LNCaP clone FGC (cell line): ENCODE results near the gene AGAP2.

Source experiments
- DNase-seq: peaks from one replicate; pipeline ENCODE4 v3.0.0-alpha.2; 2011; ENCODE audit warnings: low read depth
- H3K4me3 ChIP-seq: 2 replicates; pipeline ENCODE4 v1.5.1; 2011; ENCODE audit warnings: mild to moderate bottlenecking, low read depth, low read length, control low read depth
- TF ChIP-seq, protein P1 (sequence below): IDR thresholded peaks from 2 replicates; pipeline ENCODE4 v1.5.1; 2012; ENCODE audit warnings: mild to moderate bottlenecking; ENCODE audit not compliant: control insufficient read depth, insufficient read depth; ENCODE audit errors: extremely low read depth

Gene AGAP2

DNA sequence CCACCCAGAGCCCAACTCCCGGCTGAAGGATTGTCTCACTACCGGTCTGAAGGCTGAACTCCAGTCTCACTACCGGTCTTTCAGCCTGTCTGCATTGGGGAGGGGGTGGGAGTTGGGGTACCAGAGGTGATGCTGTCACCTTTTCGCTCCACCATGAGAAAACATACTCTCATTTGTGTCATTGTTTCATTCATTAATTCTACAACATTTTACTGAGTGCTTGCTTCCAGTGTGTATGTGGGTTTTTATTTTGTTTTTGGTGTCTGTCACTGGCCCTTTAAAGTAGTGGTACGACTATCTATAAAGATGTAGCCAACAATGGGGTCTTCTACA, 14.1 kb upstream of the AGAP2 start:
- no peak for DNase-seq
- TF ChIP-seq, protein P1, sequence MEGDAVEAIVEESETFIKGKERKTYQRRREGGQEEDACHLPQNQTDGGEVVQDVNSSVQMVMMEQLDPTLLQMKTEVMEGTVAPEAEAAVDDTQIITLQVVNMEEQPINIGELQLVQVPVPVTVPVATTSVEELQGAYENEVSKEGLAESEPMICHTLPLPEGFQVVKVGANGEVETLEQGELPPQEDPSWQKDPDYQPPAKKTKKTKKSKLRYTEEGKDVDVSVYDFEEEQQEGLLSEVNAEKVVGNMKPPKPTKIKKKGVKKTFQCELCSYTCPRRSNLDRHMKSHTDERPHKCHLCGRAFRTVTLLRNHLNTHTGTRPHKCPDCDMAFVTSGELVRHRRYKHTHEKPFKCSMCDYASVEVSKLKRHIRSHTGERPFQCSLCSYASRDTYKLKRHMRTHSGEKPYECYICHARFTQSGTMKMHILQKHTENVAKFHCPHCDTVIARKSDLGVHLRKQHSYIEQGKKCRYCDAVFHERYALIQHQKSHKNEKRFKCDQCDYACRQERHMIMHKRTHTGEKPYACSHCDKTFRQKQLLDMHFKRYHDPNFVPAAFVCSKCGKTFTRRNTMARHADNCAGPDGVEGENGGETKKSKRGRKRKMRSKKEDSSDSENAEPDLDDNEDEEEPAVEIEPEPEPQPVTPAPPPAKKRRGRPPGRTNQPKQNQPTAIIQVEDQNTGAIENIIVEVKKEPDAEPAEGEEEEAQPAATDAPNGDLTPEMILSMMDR: no peak
- H3K4me3 ChIP-seq: peak overlapping the region; percentile 98

DNA sequence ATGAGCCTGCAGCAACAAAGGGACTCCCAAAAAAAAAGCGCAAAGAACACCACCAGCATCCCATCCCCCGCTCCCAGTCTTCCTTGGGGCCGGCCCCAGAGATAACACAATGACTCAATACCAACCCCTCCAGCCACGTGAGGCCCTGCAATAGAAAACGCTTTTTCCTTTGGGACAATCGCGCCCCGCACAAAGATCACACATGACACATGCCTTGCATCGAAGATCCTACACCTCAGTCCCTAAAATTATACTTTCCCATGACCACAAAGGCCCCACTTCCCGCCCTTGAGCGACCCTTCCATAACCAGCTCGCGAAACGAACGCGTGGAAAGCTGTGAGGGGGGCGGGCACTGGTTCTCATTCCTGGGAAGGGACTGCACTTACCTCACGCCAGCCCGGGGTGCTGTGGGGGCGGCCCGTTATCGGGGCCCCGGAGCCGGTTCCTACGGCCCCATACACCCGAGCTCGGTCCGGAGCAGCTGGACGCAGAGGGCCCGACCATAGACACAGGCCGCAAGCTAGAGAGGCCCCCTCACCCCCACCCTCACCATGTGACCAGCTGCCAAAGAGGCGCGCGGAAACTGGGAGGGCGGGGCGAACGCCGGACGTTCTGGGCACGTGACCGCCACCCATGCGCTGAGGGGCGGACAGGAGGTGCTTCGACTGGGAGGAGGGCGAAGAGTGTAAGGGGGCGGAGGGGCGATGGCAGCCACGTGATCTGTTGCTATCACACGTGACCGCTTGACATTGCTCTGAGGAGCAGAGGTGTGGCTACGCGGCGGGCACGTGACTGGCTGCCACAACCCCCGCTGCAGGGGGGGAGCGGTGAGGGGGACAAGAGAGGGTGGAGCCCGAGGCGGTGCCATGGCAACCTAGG, 13.5 kb upstream of the AGAP2 start, which contains the start of gene CDK4:
Gene CDK4, minus strand, starts transcription at position 523 of the 880 bp plus-strand sequence. CDS start 593 bp downstream, outside the sequence.
- TF ChIP-seq, protein P1: no peak
- DNase-seq: peak; percentile 99
- peak within 1 kb of the TSS; percentile 98 for H3K4me3 ChIP-seq

DNA sequence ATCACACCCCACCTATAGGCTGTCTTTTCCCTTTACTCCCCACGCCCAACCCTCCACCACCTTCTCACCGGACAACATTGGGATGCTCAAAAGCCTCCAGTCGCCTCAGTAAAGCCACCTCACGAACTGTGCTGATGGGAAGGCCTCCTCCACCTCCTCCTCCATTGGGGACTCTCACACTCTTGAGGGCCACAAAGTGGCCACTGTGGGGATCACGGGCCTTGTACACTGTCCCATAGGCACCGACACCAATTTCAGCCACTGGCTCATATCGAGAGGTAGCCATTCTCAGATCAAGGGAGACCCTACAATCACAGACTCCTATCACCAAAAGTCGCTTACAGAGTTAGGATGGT, 12.9 kb upstream of the AGAP2 start:
- DNase-seq: no peak
- peak overlapping the region; percentile 98 for H3K4me3 ChIP-seq
- TF ChIP-seq, protein P1: no peak

DNA sequence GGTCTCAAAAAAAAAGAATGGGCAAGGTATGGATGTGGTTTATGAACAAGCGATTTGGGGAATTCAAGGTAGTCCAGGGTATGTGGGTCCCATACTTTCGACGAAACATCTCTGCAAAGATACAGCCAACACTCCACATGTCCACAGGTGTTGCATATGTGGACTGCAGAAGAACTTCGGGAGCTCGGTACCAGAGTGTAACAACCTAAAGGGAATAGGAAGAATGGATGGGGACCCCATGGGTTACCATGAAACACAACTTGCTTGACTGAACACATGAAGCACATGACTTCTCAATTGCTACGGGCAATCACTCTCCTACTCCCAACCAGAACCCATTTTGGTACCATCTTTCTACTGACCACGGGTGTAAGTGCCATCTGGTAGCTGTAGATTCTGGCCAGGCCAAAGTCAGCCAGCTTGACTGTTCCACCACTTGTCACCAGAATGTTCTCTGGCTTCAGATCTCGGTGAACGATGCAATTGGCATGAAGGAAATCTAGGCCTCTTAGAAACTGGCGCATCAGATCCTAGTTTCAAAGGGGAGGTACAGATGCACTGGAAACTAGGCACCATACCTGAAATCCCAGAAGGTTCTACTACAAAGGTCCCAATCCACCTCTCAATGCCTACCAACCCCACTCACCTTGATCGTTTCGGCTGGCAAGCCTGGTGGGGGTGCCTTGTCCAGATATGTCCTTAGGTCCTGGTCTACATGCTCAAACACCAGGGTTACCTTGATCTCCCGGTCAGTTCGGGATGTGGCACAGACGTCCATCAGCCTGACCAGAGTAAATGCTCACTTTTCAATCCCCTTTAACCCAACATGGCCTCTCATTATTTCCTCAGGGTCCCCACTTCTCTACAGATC, 12.3 kb upstream of the AGAP2 start:
- TF ChIP-seq, protein P1: no peak
- DNase-seq: no peak
- H3K4me3 ChIP-seq: peak overlapping the region; percentile 98

DNA sequence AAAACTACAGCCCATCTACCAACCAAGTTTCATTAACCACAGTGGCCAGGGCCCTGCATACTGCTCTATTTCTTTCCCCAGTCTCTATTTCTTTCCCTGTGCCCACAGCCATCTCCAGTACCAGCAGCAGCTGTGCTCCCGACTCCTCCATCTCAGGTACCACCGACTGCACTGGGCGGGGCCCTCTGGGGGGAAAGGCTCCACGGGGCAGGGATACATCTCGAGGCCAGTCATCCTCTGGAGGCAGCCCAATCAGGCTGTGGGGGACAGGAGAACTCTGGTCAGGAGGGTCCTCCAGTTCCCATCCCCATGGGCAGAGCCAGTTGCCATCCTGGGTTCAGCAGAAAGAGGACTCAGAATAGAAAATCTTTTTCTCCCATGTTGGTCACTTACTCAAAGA, 10.5 kb upstream of the AGAP2 start:
- no peak for DNase-seq
- TF ChIP-seq, protein P1: no peak
- H3K4me3 ChIP-seq: no peak overlapping the region

DNA sequence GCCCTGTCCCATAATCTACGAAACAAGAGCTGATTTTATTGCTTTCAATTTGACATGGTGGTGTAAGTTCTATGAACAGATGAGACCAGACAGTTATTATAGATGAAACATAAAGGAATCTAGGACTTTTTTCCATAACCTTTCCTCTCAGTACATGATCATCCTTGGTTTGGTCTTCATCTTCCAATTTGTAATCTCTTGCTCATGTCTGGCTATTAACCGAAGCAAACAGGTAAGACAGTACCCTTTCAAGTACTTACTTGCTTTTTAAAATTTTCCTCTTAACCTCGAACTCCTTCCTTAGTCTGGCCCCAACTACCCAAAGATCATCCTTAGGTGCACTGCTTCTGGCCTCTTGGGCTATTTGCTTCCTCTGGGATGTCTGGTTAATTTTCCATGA, 7.5 kb upstream of the AGAP2 start:
- TF ChIP-seq, protein P1: no peak
- no peak for DNase-seq
- H3K4me3 ChIP-seq: peak overlapping the region; percentile 71
